Measurements from ENCODE around the gene TCAP. TPM values are rescaled to one million over a fixed set of nuclear protein-coding genes. Genes with fewer than 3 reads are reported as not detected.

The TCAP gene
- total RNA-seq, 1 donor: 0.36 TPM

GRCh38 chr17:39633570-39634183 lies 31.5 kb upstream of the TCAP start:
- no peak for DNase-seq (ENCODE audit: insufficient read length, low spot score, missing footprints)
- no peak overlapping the region for H3K4me2 ChIP-seq (ENCODE audit: insufficient read depth, low read length)
- no peak overlapping the region for H3K4me3 ChIP-seq (ENCODE audit: insufficient read depth, low read length)
- peaks cover 18% of the 10 kb centered on the region for H3K79me2 ChIP-seq (ENCODE audit: insufficient read depth, low read length)
- H2AFZ ChIP-seq (ENCODE audit: low read length): no peak overlapping the region
- H3K36me3 ChIP-seq (ENCODE audit: insufficient read depth, low read length): no peaks in the 10 kb centered on the region
- peaks cover 13% of the 10 kb centered on the region for H3K4me1 ChIP-seq (ENCODE audit: insufficient read depth, low read length)
- peaks cover 42% of the 10 kb centered on the region for H3K27me3 ChIP-seq (ENCODE audit: insufficient read depth, low read length)
- peaks cover 4% of the 10 kb centered on the region for H4K20me1 ChIP-seq (ENCODE audit: insufficient read depth, low read length)
- H3K9me3 ChIP-seq (ENCODE audit: low read depth, low read length): no peaks in the 10 kb centered on the region
- H3K27ac ChIP-seq (ENCODE audit: low read depth, low read length): no peak overlapping the region
- TF ChIP-seq, protein P1, sequence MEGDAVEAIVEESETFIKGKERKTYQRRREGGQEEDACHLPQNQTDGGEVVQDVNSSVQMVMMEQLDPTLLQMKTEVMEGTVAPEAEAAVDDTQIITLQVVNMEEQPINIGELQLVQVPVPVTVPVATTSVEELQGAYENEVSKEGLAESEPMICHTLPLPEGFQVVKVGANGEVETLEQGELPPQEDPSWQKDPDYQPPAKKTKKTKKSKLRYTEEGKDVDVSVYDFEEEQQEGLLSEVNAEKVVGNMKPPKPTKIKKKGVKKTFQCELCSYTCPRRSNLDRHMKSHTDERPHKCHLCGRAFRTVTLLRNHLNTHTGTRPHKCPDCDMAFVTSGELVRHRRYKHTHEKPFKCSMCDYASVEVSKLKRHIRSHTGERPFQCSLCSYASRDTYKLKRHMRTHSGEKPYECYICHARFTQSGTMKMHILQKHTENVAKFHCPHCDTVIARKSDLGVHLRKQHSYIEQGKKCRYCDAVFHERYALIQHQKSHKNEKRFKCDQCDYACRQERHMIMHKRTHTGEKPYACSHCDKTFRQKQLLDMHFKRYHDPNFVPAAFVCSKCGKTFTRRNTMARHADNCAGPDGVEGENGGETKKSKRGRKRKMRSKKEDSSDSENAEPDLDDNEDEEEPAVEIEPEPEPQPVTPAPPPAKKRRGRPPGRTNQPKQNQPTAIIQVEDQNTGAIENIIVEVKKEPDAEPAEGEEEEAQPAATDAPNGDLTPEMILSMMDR (IDR thresholded peaks at IDR 0.05; ENCODE audit: extremely low read depth, low read depth, low read length): no peak

DNA sequence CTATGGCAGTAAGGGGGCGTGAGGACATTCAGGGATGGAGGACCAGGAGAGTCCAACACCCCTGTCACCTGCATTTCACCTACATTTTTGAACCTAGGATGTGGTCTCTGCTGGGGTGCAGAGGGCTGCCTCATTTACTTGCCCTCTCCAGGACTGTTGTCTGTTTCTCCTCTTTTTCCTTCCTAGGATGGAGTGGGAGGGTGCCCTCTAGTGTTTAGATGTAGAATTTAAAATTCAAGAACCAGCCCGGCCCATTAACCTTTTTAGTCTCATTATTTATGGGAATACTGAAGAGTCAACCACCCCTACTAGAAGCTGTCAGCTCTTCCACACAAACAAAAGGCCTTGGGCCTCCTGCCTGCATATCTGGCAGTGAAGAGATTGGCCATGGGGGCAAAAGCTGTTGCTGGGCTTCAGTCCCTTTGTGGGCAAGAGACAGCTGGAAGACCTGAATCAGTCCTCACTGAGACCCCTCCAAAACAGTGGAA lies 30.7 kb upstream of the TCAP start:
- no peaks in the 10 kb centered on the region for H3K36me3 ChIP-seq (ENCODE audit: insufficient read depth, low read length)
- no peaks in the 10 kb centered on the region for H3K9me3 ChIP-seq (ENCODE audit: low read depth, low read length)
- H3K27ac ChIP-seq (ENCODE audit: low read depth, low read length): no peak overlapping the region
- peaks cover 25% of the 10 kb centered on the region for H3K79me2 ChIP-seq (ENCODE audit: insufficient read depth, low read length)
- peaks cover 13% of the 10 kb centered on the region for H3K4me1 ChIP-seq (ENCODE audit: insufficient read depth, low read length)
- H4K20me1 ChIP-seq (ENCODE audit: insufficient read depth, low read length): peaks cover 8% of the 10 kb centered on the region
- H2AFZ ChIP-seq (ENCODE audit: low read length): no peak overlapping the region
- no peak overlapping the region for H3K4me2 ChIP-seq (ENCODE audit: insufficient read depth, low read length)
- DNase-seq (ENCODE audit: insufficient read length, low spot score, missing footprints): peak; percentile 94
- H3K4me3 ChIP-seq (ENCODE audit: insufficient read depth, low read length): no peak overlapping the region
- H3K27me3 ChIP-seq (ENCODE audit: insufficient read depth, low read length): peaks cover 34% of the 10 kb centered on the region
- TF ChIP-seq, protein P1 (IDR thresholded peaks at IDR 0.05; ENCODE audit: extremely low read depth, low read depth, low read length): peak; percentile 80

DNA sequence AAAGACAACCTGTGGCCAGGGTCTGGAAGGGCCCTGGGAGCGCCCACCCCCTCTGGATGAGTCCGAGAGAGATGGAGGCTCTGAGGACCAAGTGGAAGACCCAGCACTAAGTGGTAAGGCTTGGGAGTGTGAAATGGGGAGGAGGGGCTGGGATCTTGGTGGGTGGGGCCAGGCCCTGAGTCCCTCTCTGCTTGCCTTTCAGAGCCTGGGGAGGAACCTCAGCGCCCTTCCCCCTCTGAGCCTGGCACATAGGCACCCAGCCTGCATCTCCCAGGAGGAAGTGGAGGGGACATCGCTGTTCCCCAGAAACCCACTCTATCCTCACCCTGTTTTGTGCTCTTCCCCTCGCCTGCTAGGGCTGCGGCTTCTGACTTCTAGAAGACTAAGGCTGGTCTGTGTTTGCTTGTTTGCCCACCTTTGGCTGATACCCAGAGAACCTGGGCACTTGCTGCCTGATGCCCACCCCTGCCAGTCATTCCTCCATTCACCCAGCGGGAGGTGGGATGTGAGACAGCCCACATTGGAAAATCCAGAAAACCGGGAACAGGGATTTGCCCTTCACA lies 29.5 kb upstream of the TCAP start:
- Histone ChIP-seq H3K4me2 (ENCODE audit: insufficient read depth, low read length) (no peak overlapping the region), H3K9me3 (ENCODE audit: low read depth, low read length) (no peaks in the 10 kb centered on the region)

GRCh38 chr17:39636587-39636926 lies 28.6 kb upstream of the TCAP start:
- TF ChIP-seq, protein P1 (IDR thresholded peaks at IDR 0.05; ENCODE audit: extremely low read depth, low read depth, low read length): no peak
- H3K4me1 ChIP-seq (ENCODE audit: insufficient read depth, low read length): peaks cover 19% of the 10 kb centered on the region
- DNase-seq (ENCODE audit: insufficient read length, low spot score, missing footprints): no peak
- H3K36me3 ChIP-seq (ENCODE audit: insufficient read depth, low read length): no peaks in the 10 kb centered on the region
- peak overlapping the region; percentile 99 for H3K4me2 ChIP-seq (ENCODE audit: insufficient read depth, low read length)
- peak overlapping the region; percentile 95 for H2AFZ ChIP-seq (ENCODE audit: low read length)
- peak overlapping the region; percentile 98 for H3K4me3 ChIP-seq (ENCODE audit: insufficient read depth, low read length)
- peaks cover 25% of the 10 kb centered on the region for H4K20me1 ChIP-seq (ENCODE audit: insufficient read depth, low read length)
- peak overlapping the region; percentile 78 for H3K27ac ChIP-seq (ENCODE audit: low read depth, low read length)
- peaks cover 46% of the 10 kb centered on the region for H3K79me2 ChIP-seq (ENCODE audit: insufficient read depth, low read length)
- no peaks in the 10 kb centered on the region for H3K9me3 ChIP-seq (ENCODE audit: low read depth, low read length)
- H3K27me3 ChIP-seq (ENCODE audit: insufficient read depth, low read length): peaks cover 15% of the 10 kb centered on the region

More for the DNA sequence above, 29.5 kb upstream of the TCAP start:
- H4K20me1 ChIP-seq (ENCODE audit: insufficient read depth, low read length): peaks cover 18% of the 10 kb centered on the region
- no peak overlapping the region for H3K27ac ChIP-seq (ENCODE audit: low read depth, low read length)
- TF ChIP-seq, protein P1 (IDR thresholded peaks at IDR 0.05; ENCODE audit: extremely low read depth, low read depth, low read length): no peak
- peaks cover 22% of the 10 kb centered on the region for H3K27me3 ChIP-seq (ENCODE audit: insufficient read depth, low read length)
- H2AFZ ChIP-seq (ENCODE audit: low read length): no peak overlapping the region
- H3K79me2 ChIP-seq (ENCODE audit: insufficient read depth, low read length): peaks cover 38% of the 10 kb centered on the region
- no peaks in the 10 kb centered on the region for H3K36me3 ChIP-seq (ENCODE audit: insufficient read depth, low read length)
- H3K4me3 ChIP-seq (ENCODE audit: insufficient read depth, low read length): no peak overlapping the region
- peaks cover 19% of the 10 kb centered on the region for H3K4me1 ChIP-seq (ENCODE audit: insufficient read depth, low read length)
- DNase-seq (ENCODE audit: insufficient read length, low spot score, missing footprints): no peak
